Common myeloid progenitor, CD34-positive (primary cell): Measurements from ENCODE around the gene PDGFB.

Source experiments
- CTCF ChIA-PET: fragments of 350-600 bp; sonication (Branson Sonifier 250); formaldehyde crosslinking; loops from one replicate; lab custom pipeline; 2021; ENCODE audit warnings: antibody characterized with exemption; lab: Charles Lee
- POLR2A ChIA-PET: fragments of 350-600 bp; sonication (Branson Sonifier 250); formaldehyde crosslinking; loops from one replicate; lab custom pipeline; 2021; ENCODE audit warnings: antibody characterized with exemption; lab: Charles Lee
- DNase-seq, 3 donors: peaks; one replicate each; pipeline versions ENCODE4 v3.0.0 to v3.0.0-alpha.2; 2013
- H3K27ac ChIP-seq, 2 experiments: 1 replicate in 1 of 2; 2 replicates in 1 of 2; pipeline ENCODE4 v1.7.0; 2013; ENCODE audit warnings: inconsistent platforms in 2 of 2, low read length in 2 of 2, mild to moderate bottlenecking in 2 of 2, low read depth in 1 of 2, moderate library complexity in 1 of 2; ENCODE audit not compliant: severe bottlenecking in 2 of 2, insufficient read depth in 1 of 2, poor library complexity in 1 of 2
- H3K27me3 ChIP-seq, 5 experiments: replicated peaks in 2 of 5; 1 replicate in 3 of 5; 2 replicates in 2 of 5; pipeline versions ENCODE4 v1.6.1 to v1.7.0; 2013; ENCODE audit warnings: low read length in 4 of 5, mild to moderate bottlenecking in 2 of 5, moderate library complexity in 2 of 5, inconsistent platforms in 1 of 5; ENCODE audit not compliant: insufficient read depth in 5 of 5, control insufficient read depth in 4 of 5
- H3K36me3 ChIP-seq, 4 experiments: 1 replicate in 2 of 4; 2 replicates in 2 of 4; pipeline versions ENCODE4 v1.6.1 to v1.7.0; 2013; ENCODE audit warnings: low read length in 3 of 4, control low read depth in 1 of 4, mild to moderate bottlenecking in 1 of 4; ENCODE audit not compliant: control insufficient read depth in 4 of 4, insufficient read depth in 4 of 4
- H3K4me1 ChIP-seq, 4 experiments: 1 replicate in 3 of 4; 2 replicates in 1 of 4; pipeline versions ENCODE4 v1.6.1 to v1.7.1; 2013; ENCODE audit warnings: low read length in 3 of 4, mild to moderate bottlenecking in 3 of 4, control low read depth in 1 of 4, inconsistent platforms in 1 of 4, moderate library complexity in 1 of 4; ENCODE audit not compliant: control insufficient read depth in 4 of 4, insufficient read depth in 4 of 4; ENCODE audit errors: control extremely low read depth in 1 of 4
- H3K4me3 ChIP-seq, 7 experiments: 1 replicate in 4 of 7; 2 replicates in 3 of 7; pipeline versions ENCODE4 v1.5.1 to v1.7.0; 2013; ENCODE audit warnings: mild to moderate bottlenecking in 7 of 7, low read length in 6 of 7, moderate library complexity in 6 of 7, inconsistent platforms in 2 of 7, low read depth in 2 of 7, control low read depth in 1 of 7; ENCODE audit not compliant: insufficient read depth in 4 of 7, control insufficient read depth in 1 of 7; ENCODE audit errors: extremely low read depth in 1 of 7
- H3K9me3 ChIP-seq, 5 experiments: 1 replicate in 4 of 5; 2 replicates in 1 of 5; pipeline versions ENCODE4 v1.6.1 to v1.7.1; 2013; ENCODE audit warnings: low read length in 4 of 5, mild to moderate bottlenecking in 2 of 5, inconsistent platforms in 1 of 5, low read depth in 1 of 5, moderate library complexity in 1 of 5; ENCODE audit not compliant: control insufficient read depth in 4 of 5, insufficient read depth in 2 of 5; ENCODE audit errors: control extremely low read depth in 1 of 5
- WGBS: methylation state at CpG from one replicate; pipeline ENCODE4 v1.1.5; 2013; ENCODE audit not compliant: insufficient coverage; 5-methylcytosine and 5-hydroxymethylcytosine counted together

PDGFB gene

GRCh38 chr22:39283322-39284141 lies 38.8 kb upstream of the PDGFB start:
- CTCF ChIA-PET: interaction anchor here (0.6 to 1.6 kb wide), 6 partner anchors 15 to 113 kb away, joined by 3 to 5 read pairs (median 3); no protein-coding TSS in a partner anchor
- peaks cover 5 to 45% (median 37%) of the 10 kb centered on the region in 4 experiments for H3K4me1 ChIP-seq
- POLR2A ChIA-PET: interaction anchor here (0.7 kb wide), 1 partner anchor 39 kb away, joined by 3 read pairs; the partner anchor contains the start of gene PDGFB
- peaks cover 0 to 7% (median 7%) of the 10 kb centered on the region in 5 experiments for H3K9me3 ChIP-seq
- no peak overlapping the region for H3K4me3 ChIP-seq
- peaks cover 0 to 47% (median 23%) of the 10 kb centered on the region in 5 experiments for H3K27me3 ChIP-seq
- WGBS: 63% methylated on average over 23 of the region's 27 CpGs
- H3K27ac ChIP-seq: no peak overlapping the region
- DNase-seq: no peak
- H3K36me3 ChIP-seq: no peaks in the 10 kb centered on the region

GRCh38 chr22:39282645-39283321 lies 38.0 kb upstream of the PDGFB start:
- no peak for DNase-seq
- Histone ChIP-seq H3K36me3 (no peaks in the 10 kb centered on the region), H3K4me3 (no peak overlapping the region), H3K27me3 (peaks cover 0 to 54% (median 25%) of the 10 kb centered on the region in 5 experiments), H3K4me1 (peaks cover 5 to 43% (median 35%) of the 10 kb centered on the region in 4 experiments), H3K27ac (no peak overlapping the region), H3K9me3 (peaks cover 0 to 7% (median 7%) of the 10 kb centered on the region in 5 experiments)
- WGBS: 79% methylated on average over 8 of the region's 9 CpGs
- POLR2A ChIA-PET: interaction anchor here (0.7 to 0.8 kb wide), 2 partner anchors 17 to 38 kb away, joined by 3 read pairs; partner anchors contain the start of gene PDGFB
- CTCF ChIA-PET: interaction anchor here (0.6 to 1.6 kb wide), 5 partner anchors 14 to 75 kb away, joined by 3 to 5 read pairs (median 3); no protein-coding TSS in a partner anchor

- peak in 2 of 3 donors; percentile 41 for DNase-seq
- Histone ChIP-seq H3K4me1 (peaks cover 0 to 26% (median 19%) of the 10 kb centered on the region in 4 experiments), H3K27me3 (peaks cover 0 to 71% (median 31%) of the 10 kb centered on the region in 5 experiments), H3K36me3 (no peaks in the 10 kb centered on the region), H3K27ac (no peak overlapping the region), H3K4me3 (no peak overlapping the region), H3K9me3 (peaks cover 0 to 14% (median 12%) of the 10 kb centered on the region in 5 experiments)
- POLR2A ChIA-PET: interaction anchor here (1.2 kb wide), 1 partner anchor 38 kb away, joined by 3 read pairs; the partner anchor contains the start of gene RPL3
- CTCF ChIA-PET: interaction anchor here (0.9 to 1.1 kb wide), 3 partner anchors 45 to 111 kb away, joined by 3 to 4 read pairs (median 3); no protein-coding TSS in a partner anchor
- WGBS: 100% methylated on average over 2 of the region's 6 CpGs
Observed at GRCh38 chr22:39281126-39281525, 36.3 kb upstream of the PDGFB start.

GRCh38 chr22:39280250-39280649 lies 35.5 kb upstream of the PDGFB start:
- Histone ChIP-seq H3K27ac (no peak overlapping the region), H3K27me3 (peaks cover 0 to 78% (median 35%) of the 10 kb centered on the region in 5 experiments), H3K36me3 (no peaks in the 10 kb centered on the region), H3K4me1 (peaks cover 0 to 23% (median 16%) of the 10 kb centered on the region in 4 experiments), H3K9me3 (peaks cover 0 to 14% (median 11%) of the 10 kb centered on the region in 5 experiments), H3K4me3 (no peak overlapping the region)
- 94% methylated on average over 6 of the region's 7 CpGs for WGBS
- ChIA-PET CTCF (interaction anchor here (0.8 kb wide), 1 partner anchor 23 kb away, joined by 3 read pairs; no protein-coding TSS in a partner anchor), POLR2A (interaction anchor here (1.2 kb wide), 1 partner anchor 39 kb away, joined by 3 read pairs; the partner anchor contains the start of gene RPL3)
- no peak for DNase-seq

GRCh38 chr22:39279170-39279850 lies 34.5 kb upstream of the PDGFB start:
- DNase-seq: no peak

GRCh38 chr22:39278040-39278439 lies 33.3 kb upstream of the PDGFB start:
- 69% methylated on average over 11 of the region's 13 CpGs for WGBS
- peaks cover 0 to 70% (median 41%) of the 10 kb centered on the region in 5 experiments for H3K27me3 ChIP-seq
- H3K4me1 ChIP-seq: peaks cover 0 to 18% (median 16%) of the 10 kb centered on the region in 4 experiments
- DNase-seq: no peak
- no peak overlapping the region for H3K27ac ChIP-seq
- H3K4me3 ChIP-seq: no peak overlapping the region
- H3K36me3 ChIP-seq: no peaks in the 10 kb centered on the region
- H3K9me3 ChIP-seq: peaks cover 0 to 7% (median 5%) of the 10 kb centered on the region in 5 experiments
- ChIA-PET POLR2A (no interaction called here), CTCF (interaction anchor here (1.0 kb wide), 1 partner anchor 32 kb away, joined by 4 read pairs; no protein-coding TSS in a partner anchor)

More at GRCh38 chr22:39279170-39279850, 34.5 kb upstream of the PDGFB start:
- Histone ChIP-seq H3K27ac (no peak overlapping the region), H3K4me3 (no peak overlapping the region), H3K27me3 (peaks cover 0 to 75% (median 37%) of the 10 kb centered on the region in 5 experiments), H3K9me3 (peaks cover 0 to 7% (median 5%) of the 10 kb centered on the region in 5 experiments), H3K4me1 (peaks cover 0 to 23% (median 16%) of the 10 kb centered on the region in 4 experiments), H3K36me3 (no peaks in the 10 kb centered on the region)
- WGBS: 39% methylated on average over 18 of the region's 23 CpGs
- CTCF ChIA-PET: interaction anchor here (0.7 to 1.3 kb wide), 3 partner anchors 10 to 109 kb away, joined by 3 to 4 read pairs (median 3); partner anchors contain the start of gene SYNGR1
- POLR2A ChIA-PET: no interaction called here
